Measurements from ENCODE around the gene RNGTT. TPM values are rescaled to one million over a fixed set of nuclear protein-coding genes. Genes with fewer than 3 reads are reported as not detected.
"Not testable (repeated sequence)": the region's sequence is repeated elsewhere in the genome, so short reads cannot be mapped to it uniquely, and the experiment has no call there.

Gene RNGTT
- total RNA-seq, 6 donors from 2014 or later = 8.9 to 22.4 (median 12.5) TPM

- ATAC-seq (ENCODE audit: low FRiP score in 2 of 2) (peak; percentile 31 to 40), DNase-seq (no peak)
- no peak overlapping the region for H3K4me3 ChIP-seq
- H3K36me3 ChIP-seq = peaks cover 0 to 21% (median 0%) of the 10 kb centered on the region in 4 donors
- TF ChIP-seq POLR2AphosphoS5 (IDR thresholded peaks at IDR 0.05) (no peak), POLR2A (IDR thresholded peaks at IDR 0.05) (no peak), EP300 (IDR thresholded peaks at IDR 0.05) (no peak)
- TF ChIP-seq, protein P1, sequence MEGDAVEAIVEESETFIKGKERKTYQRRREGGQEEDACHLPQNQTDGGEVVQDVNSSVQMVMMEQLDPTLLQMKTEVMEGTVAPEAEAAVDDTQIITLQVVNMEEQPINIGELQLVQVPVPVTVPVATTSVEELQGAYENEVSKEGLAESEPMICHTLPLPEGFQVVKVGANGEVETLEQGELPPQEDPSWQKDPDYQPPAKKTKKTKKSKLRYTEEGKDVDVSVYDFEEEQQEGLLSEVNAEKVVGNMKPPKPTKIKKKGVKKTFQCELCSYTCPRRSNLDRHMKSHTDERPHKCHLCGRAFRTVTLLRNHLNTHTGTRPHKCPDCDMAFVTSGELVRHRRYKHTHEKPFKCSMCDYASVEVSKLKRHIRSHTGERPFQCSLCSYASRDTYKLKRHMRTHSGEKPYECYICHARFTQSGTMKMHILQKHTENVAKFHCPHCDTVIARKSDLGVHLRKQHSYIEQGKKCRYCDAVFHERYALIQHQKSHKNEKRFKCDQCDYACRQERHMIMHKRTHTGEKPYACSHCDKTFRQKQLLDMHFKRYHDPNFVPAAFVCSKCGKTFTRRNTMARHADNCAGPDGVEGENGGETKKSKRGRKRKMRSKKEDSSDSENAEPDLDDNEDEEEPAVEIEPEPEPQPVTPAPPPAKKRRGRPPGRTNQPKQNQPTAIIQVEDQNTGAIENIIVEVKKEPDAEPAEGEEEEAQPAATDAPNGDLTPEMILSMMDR (IDR thresholded peaks at IDR 0.05) = no peak
- WGBS, 2 donors = 75% methylated on average over 9 of the region's 9 CpGs; no CpG with 5 or more reads in 1 of the 2 donors
- peaks cover 4 to 13% (median 11%) of the 10 kb centered on the region in 4 donors for H3K4me1 ChIP-seq
- H3K27me3 ChIP-seq = no peaks in the 10 kb centered on the region
- H3K27ac ChIP-seq = no peak overlapping the region
- H3K9me3 ChIP-seq = no peaks in the 10 kb centered on the region
Measured at GRCh38 chr6:88908598-88909548, 54.5 kb downstream of the RNGTT start.

DNA sequence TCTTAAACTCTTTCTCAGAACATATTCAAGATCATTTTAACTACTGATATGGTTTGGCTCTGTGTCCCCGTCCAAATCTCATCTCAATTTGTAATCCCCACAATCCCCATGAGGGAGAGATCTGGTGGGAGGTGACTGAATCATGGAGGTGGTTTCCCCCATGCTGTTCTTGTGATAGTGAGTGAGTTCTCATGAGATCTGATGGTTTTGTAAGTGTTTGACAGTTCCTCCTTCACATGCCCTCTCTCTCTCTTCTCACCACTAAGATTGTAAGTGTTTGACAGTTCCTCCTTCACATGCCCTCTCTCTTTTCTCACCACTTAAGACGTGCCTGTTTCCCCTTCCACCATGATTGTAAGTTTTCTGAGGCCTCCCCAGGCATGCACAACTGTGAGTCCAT, 56.3 kb downstream of the RNGTT start:
- peaks cover 4 to 13% (median 11%) of the 10 kb centered on the region in 4 donors for H3K4me1 ChIP-seq
- DNase-seq; H3K27me3 ChIP-seq; H3K4me3 ChIP-seq; H3K9me3 ChIP-seq; H3K27ac ChIP-seq; ATAC-seq (ENCODE audit: low FRiP score in 2 of 2): not testable (repeated sequence)
- H3K36me3 ChIP-seq = peaks cover 0 to 27% (median under 1%) of the 10 kb centered on the region in 4 donors
- 62 to 65% methylated on average over 2 of the region's 2 CpGs for WGBS, 2 donors

DNA sequence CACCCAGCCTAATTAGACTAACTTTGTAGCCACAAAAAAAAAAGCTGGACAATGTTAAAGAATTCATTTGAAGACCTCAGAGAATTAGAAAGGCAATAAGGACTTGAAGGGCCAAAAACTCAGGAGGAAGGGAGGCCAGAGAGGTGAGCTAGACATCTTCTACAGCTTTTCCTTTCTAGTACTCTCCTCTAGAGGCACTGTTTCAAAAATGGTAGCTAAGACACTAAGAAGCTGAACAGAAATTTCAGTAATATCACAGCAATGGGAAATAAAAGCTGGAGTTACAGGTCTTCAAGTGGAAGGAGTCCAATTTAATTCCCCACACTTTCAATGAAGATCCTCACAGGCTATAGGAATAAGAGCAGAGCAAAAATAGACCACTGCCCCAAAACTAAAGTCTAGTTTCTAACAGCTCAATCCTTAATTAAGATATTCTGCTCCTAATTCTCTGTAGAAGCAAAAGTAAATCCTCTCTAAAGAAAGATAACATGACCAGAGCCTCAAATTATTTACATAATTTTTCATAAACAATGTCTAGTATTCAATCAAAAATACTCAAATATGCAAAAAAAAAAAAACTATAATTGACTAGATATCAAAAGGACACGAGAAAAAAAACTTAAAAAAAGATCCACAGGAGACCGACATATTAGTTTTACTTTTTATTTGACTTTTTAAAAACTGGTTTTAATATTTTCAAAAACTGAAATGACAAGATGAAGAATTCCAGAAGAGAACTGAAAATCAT, 63.7 kb downstream of the RNGTT start:
- TF ChIP-seq EP300 (IDR thresholded peaks at IDR 0.05) (no peak), POLR2A (IDR thresholded peaks at IDR 0.05) (no peak), POLR2AphosphoS5 (IDR thresholded peaks at IDR 0.05) (no peak)
- TF ChIP-seq, protein P1 (IDR thresholded peaks at IDR 0.05) = no peak
- H3K4me1 ChIP-seq = no peaks in the 10 kb centered on the region
- ATAC-seq (ENCODE audit: low FRiP score in 2 of 2) = no peak
- peaks cover 0 to 19% (median 4%) of the 10 kb centered on the region in 4 donors for H3K36me3 ChIP-seq
- H3K27ac ChIP-seq = no peak overlapping the region
- WGBS, 2 donors = 97 to 98% methylated on average over 2 of the region's 2 CpGs
- no peaks in the 10 kb centered on the region for H3K9me3 ChIP-seq
- no peak for DNase-seq
- no peaks in the 10 kb centered on the region for H3K27me3 ChIP-seq
- no peak overlapping the region for H3K4me3 ChIP-seq

- Histone ChIP-seq H3K27ac (no peak overlapping the region), H3K27me3 (no peaks in the 10 kb centered on the region), H3K4me1 (no peaks in the 10 kb centered on the region), H3K4me3 (no peak overlapping the region), H3K36me3 (no peaks in the 10 kb centered on the region), H3K9me3 (no peaks in the 10 kb centered on the region)
- WGBS, 2 donors = 93 to 98% methylated on average over 2 of the region's 2 CpGs
- TF ChIP-seq POLR2A (IDR thresholded peaks at IDR 0.05) (no peak), EP300 (IDR thresholded peaks at IDR 0.05) (no peak), POLR2AphosphoS5 (IDR thresholded peaks at IDR 0.05) (no peak)
- TF ChIP-seq, protein P1 (IDR thresholded peaks at IDR 0.05) = no peak
- ATAC-seq (ENCODE audit: low FRiP score in 2 of 2) (no peak), DNase-seq (no peak)
Measured at GRCh38 chr6:88895911-88896310, 67.5 kb downstream of the RNGTT start.

All from upper lobe of left lung (tissue), 6 donors.